Measurements from ENCODE around the gene IZUMO2.

Gene IZUMO2

DNA sequence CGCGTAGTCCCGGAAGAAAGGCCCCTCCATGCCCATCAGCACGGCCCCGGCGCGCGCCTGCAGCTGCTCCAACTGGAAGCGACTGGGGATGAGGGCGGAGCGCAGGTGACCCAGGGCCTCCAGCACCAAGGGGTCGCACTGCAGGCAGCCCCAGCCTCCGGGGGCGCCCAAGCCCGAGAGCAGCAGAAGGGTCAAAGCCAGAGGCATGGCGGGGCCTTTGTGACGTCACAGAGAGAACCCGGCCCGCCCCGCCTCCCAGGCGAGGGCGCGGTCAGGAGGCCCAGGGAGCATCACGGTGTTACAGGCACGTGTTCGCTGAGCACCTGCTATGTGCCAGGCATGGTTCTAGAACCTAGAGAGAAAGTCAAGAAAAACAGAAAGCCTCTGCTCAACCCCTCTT is at the start of gene IZUMO2:
TSS of gene IZUMO2 (minus strand) at position 294 of the 400 bp plus-strand sequence. CDS start at position 207, 87 bp downstream.
- DNase-seq = no peak

GRCh38 chr19:50210425-50210824 is 47.3 kb upstream of the IZUMO2 start:
- no peak for DNase-seq

GRCh38 chr19:50209131-50209530 is 46.0 kb upstream of the IZUMO2 start:
- no peak for DNase-seq

- DNase-seq = no peak
Observed at GRCh38 chr19:50207730-50208129, 44.6 kb upstream of the IZUMO2 start.

GRCh38 chr19:50206191-50206590 is 43.1 kb upstream of the IZUMO2 start:
- no peak for DNase-seq

GRCh38 chr19:50205681-50206138 is 42.6 kb upstream of the IZUMO2 start:
- no peak for DNase-seq

- peak; percentile 28 for DNase-seq
Observed at GRCh38 chr19:50204811-50205675, 42.0 kb upstream of the IZUMO2 start.

- DNase-seq = no peak
Observed at GRCh38 chr19:50204081-50204428, 41.0 kb upstream of the IZUMO2 start.

DNA sequence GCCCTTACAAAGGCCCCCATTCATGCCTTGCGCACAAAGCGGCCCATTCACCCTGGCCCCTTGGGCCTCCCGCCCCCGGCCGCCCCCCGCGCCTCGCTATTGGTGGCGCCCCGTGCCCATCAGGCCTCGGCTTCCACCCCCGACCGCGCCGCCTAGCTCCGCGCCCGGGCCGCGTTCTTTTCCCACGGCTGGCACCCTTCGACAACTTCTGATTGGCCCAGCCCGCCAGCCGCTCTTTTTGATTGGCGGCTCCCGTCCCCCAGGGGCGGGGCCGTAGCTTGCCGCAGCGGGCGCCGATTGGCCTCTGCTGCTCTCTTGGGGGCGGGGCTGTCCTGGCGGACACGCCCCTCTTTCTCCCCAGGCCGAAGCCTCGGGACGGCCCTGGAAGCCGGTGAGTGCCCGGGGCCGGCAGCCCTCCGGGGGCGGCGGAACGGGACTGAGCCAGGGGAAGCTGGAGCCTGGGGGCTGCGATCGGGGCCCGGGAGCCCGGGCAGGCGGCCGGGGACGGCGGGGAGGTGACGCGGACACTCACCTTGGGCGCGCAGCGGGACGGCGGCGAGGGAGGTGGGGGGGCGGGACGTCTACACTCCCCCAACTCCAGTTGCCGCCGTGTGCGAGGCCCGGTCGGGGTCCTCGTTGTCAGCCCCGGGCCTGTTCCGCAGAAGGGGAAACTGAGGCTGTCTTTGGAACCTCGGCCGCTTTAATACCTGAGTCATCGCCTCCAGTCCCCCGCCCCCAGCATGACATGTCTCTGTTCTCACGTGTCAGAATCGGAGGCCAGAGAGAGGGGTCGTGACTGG is 40.4 kb upstream of the IZUMO2 start, which contains the start of gene MYH14:
TSS of gene MYH14 (plus strand) at position 342 of the 800 bp plus-strand sequence. CDS start 6,744 bp downstream, outside the sequence.
- DNase-seq = peak; percentile 90

GRCh38 chr19:50202962-50203280 is 39.8 kb upstream of the IZUMO2 start:
- no peak for DNase-seq

DNA sequence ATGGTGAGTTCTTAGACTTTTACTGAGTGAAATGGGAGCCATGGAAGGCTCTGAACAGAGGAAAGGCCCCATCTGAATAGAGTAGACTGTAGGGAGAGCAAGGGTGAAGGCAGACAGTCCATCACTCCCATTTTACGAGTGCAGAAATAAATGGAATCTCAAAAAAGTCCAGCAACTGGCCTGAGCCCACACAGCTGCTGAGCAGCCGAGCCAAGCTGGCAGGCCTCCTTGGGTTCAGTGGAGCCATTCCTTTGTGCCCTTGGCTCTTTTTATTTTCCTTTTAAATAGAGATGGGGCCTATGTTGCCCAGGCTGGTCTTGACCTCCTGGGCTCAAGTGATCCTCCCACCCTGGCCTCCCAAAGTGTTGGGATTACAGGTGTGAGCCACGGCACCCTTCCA is 39.3 kb upstream of the IZUMO2 start:
- no peak for DNase-seq

DNA sequence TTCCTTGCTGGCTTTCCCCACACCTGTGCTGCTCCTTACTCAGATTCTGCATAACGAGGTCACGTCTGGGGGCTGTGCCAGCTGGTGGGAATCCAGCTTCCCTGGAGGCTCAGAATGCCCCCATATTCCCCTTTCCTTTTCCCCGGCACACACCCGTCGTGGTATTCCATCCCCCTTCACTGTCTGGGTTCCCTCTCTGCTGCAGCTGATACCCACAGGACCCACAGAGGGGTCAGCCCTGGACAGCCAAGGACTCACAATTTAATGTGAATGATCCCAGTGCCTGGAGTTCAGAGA is 36.1 kb upstream of the IZUMO2 start:
- DNase-seq = no peak

DNA sequence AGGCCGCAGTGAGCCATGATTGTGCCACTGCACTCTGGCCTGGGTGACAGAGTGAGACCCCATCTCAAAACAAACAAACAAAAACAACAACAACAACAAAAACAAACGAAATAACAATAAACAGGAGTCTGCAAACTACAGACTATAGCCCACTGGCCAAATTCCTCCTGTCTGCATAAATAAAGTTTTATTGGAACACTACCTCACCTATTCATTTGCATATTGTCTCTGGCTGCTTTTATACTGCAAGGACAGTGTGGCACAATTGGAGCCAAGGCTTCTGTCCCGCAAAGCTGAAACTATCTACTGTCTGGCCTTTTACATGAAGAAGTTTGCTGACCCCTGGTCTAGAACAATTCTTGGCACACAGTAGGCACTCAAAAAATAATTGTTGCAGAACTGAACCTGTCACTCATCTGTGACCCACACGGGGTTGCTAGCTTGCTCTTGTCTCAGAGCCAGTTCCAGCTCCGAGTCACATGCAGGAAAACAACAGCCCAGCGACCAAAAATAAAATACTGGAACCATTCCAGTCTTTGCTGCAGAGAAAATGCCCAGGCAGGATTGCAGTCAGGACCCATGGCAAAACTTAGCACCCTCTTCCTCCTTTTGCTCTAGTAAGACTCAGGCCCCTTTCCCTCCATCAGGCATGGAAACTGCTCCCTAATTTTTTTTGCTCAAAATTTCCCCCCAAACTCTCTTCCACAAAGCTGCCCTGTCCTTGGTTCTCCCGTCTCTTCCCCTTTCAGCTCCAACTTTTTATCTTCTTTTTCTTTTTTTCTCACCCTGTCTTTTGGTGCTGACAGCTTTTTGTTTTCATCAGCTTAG is 35.6 kb upstream of the IZUMO2 start:
- DNase-seq = no peak

DNA sequence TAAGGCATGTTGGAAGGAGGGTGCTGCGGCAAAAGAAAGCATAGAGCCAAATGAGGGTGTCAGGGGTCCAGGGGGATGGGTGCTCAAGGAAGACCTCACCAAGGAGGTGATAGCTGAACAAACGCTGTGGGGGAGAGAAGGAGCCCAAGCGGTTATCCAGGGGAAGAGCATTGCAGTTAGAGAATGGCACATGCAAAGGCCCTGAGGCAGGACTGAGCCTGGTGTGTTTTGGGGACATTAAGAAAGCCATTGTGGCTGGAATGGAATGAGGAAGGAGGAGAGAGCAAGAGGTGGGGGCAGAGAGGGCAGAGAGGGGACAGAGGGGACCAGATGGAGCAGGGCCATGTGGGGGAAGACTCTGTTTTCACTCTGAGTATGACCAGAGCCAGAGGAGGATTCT is 34.3 kb upstream of the IZUMO2 start:
- DNase-seq = no peak

DNA sequence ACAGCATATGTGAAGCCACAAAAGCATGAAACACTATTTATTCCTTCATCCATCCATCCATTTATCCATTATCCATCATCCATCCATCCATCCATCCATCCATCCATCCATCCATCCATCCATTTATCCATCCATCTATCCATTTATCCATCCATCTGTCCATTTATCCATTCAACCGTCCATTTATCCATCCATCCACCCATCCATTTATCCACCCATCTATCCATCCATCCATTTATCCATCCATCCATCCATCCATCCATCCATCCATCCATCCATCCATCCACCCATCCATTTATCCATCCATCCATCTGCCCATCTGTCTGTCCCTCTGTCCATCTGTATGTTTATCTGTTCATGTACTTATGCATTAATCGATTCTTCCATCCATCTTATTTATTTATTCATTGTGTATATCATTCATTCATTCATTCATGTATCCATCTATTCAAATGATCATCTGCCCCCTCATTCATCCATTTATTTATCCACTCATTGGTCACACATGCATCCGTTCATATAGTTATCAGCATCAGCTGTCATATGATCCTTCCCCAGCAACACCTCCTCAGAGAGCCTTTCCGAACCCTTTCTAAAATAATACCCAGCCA is 33.3 kb upstream of the IZUMO2 start:
- no peak for DNase-seq

- no peak for DNase-seq
Observed at GRCh38 chr19:50195224-50195623, 32.1 kb upstream of the IZUMO2 start.

DNA sequence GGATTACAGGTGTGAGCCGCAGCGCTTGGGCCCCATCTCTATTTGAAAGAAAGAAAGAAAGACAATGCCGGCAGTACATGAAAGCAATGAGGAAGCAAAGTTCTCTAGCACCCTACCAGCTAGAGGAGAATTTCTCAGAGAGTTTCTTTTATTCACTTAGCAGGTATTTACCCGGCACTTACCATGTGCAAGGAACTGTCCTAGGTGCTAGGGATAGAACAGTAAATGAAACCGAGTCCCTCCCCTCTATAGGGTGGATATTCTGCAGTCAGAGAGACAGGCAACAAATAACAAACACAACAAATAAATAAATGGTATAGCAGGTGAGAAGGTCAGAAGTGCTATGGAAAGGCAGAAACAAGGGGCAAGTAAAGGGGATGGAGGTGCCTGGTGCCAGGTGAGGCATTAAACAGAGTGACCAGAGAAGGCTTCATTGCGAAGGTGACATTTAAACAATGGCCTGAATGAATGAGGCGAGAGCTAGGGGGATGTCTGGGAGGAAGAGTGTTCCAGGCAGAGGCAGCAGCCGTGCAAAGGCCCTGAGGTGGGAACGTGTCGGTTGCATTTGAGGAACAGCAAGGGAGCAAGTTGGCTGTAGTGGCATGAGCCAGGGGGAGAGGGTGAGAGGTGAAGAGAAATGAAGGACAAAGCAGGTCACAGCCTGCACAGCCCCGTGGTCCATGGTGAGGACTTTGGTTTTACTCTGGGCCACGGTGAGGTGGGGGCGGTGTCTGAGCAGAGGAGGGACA is 29.6 kb upstream of the IZUMO2 start:
- no peak for DNase-seq

DNA sequence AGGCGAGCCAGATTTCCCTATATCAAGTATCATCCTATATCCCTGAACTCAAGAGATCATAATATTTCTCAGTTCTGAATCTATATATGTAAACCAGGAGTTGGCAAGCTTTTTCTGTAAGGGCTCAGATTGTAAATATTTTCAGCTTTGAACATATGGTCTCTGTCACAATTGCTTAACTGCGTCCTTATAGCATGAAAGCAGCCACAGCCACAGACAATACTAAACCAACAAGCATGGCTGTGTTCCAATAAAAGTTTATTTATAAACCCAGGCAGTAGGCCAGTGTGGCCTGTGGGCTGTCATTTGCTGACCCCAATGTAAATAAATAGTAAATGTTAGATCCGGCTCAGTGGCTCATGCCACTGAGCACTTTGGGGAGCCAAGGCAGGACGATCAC is 28.1 kb upstream of the IZUMO2 start:
- peak; percentile 47 for DNase-seq

- no peak for DNase-seq
Observed at GRCh38 chr19:50190439-50190891, 27.4 kb upstream of the IZUMO2 start.

DNA sequence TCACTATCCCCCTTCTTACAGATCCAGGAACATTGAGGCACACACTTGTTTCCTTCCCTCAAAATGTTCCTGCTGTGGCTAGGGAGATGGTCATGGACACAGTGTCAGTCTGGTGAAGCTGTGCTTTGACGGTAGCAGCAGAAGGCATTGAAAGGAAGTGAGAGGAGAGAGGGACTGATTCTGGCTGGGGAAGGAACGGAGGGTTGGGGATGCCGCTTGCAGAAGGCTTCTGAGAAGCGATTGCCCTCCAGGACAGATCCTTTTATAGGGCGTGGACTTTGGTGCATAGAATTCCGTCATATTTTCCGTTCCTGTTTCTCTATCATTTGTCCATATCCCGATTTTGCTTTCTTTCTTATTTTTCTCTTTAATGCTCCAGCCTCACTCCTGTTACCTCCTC is 26.2 kb upstream of the IZUMO2 start:
- DNase-seq = no peak

GRCh38 chr19:50187937-50188336 is 24.9 kb upstream of the IZUMO2 start:
- DNase-seq = no peak

- DNase-seq = no peak
Observed at GRCh38 chr19:50184196-50184595, 21.1 kb upstream of the IZUMO2 start.
